ENCODE measurements around the gene EML4.
A peak's percentile ranks its signal among the peaks of the same experiment; 100 is the strongest.
"Not testable (repeated sequence)": the region's sequence is repeated elsewhere in the genome, so short reads cannot be mapped to it uniquely, and the experiment has no call there.

The EML4 gene, protein sequence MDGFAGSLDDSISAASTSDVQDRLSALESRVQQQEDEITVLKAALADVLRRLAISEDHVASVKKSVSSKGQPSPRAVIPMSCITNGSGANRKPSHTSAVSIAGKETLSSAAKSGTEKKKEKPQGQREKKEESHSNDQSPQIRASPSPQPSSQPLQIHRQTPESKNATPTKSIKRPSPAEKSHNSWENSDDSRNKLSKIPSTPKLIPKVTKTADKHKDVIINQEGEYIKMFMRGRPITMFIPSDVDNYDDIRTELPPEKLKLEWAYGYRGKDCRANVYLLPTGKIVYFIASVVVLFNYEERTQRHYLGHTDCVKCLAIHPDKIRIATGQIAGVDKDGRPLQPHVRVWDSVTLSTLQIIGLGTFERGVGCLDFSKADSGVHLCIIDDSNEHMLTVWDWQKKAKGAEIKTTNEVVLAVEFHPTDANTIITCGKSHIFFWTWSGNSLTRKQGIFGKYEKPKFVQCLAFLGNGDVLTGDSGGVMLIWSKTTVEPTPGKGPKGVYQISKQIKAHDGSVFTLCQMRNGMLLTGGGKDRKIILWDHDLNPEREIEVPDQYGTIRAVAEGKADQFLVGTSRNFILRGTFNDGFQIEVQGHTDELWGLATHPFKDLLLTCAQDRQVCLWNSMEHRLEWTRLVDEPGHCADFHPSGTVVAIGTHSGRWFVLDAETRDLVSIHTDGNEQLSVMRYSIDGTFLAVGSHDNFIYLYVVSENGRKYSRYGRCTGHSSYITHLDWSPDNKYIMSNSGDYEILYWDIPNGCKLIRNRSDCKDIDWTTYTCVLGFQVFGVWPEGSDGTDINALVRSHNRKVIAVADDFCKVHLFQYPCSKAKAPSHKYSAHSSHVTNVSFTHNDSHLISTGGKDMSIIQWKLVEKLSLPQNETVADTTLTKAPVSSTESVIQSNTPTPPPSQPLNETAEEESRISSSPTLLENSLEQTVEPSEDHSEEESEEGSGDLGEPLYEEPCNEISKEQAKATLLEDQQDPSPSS

DNA sequence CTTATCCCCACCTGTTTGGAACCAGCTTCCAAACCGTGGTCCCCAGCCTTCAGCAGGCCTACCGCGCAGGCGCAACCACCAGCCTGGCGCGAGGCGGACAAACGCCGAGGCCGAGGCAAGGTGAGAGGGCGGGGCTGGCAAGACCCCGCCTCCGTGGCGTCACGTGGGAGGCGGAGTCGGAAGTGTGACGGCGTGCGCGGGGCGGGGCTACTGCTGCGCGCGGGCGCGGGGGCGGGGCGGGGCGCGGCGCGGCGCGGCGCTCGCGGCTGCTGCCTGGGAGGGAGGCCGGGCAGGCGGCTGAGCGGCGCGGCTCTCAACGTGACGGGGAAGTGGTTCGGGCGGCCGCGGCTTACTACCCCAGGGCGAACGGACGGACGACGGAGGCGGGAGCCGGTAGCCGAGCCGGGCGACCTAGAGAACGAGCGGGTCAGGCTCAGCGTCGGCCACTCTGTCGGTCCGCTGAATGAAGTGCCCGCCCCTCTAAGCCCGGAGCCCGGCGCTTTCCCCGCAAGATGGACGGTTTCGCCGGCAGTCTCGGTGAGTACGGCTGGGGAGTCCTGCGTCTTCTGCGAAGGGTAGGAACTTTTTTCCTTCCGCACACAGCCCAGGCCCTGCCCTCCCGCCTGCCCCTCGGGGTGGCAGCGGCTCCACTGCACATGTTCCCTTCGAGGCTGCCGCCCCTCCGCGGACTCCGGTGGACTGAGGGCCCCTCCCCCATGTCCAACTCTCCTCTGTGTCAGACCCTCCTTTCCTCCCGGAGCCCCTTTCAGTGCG lies at the start of gene EML4:
TSS of gene EML4 (plus strand) at position 254 of the 774 bp plus-strand sequence. CDS start at position 513, 259 bp downstream.
- DNase-seq (ENCODE audit: low read depth in 2 of 2) = peak; percentile 77 to 81

GRCh38 chr2:42123426-42123825 lies 45.7 kb upstream of the EML4 start:
- DNase-seq (ENCODE audit: low read depth in 2 of 2) = no peak

- DNase-seq (ENCODE audit: low read depth in 2 of 2) = no peak
Measured at GRCh38 chr2:42124011-42124785, 45.0 kb upstream of the EML4 start.

- no peak for DNase-seq (ENCODE audit: low read depth in 2 of 2)
Measured at GRCh38 chr2:42125841-42126594, 43.1 kb upstream of the EML4 start.

- not testable (repeated sequence) for DNase-seq (ENCODE audit: low read depth in 2 of 2)
Measured at GRCh38 chr2:42126873-42127272, 42.3 kb upstream of the EML4 start.

DNA sequence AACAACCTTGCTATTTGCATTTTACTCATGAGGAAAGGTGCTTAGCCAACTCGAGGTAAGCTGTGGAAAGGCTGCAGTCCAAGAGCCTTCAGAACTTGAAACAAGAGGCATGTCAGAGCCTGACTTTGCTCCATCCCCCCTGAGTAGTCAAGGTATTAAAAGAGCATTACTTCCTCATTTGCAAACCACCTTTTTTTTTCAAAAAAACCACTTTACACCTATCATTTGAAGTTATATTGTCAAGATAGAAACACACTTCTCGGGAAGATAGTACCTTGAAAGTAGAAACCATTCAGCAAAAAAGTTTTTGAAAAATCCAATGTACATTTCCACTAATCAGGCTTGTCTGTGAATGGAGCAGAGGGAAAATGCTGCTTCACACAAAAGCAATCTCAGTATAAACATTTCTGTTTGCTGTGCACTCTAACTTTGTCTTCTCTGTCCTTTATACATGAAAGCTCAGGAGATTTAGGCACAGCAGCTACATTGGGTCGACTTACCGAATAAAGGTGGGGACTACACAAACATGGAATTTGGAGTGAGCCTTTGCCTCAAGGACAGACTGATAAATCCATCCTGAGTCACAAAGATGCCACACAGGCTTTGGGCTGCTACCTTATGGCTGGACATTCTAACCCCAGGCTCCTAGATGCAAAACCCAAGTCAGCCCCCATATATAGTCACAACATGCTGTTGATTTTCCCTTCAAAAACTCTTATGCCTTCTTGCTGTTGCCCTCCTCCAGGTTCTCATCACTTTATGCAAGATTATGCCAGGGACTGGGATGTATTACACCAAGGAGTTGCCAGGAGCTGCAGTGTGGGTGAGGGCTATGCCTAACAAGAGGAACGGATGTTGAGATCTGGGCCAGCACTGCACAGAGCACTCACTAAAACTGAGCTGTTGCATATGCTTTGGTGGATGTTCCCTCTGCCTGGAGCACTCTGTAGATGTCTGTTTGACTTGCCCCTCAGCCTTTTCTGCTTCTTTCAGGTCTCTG lies 41.4 kb upstream of the EML4 start:
- no peak for DNase-seq (ENCODE audit: low read depth in 2 of 2)

DNA sequence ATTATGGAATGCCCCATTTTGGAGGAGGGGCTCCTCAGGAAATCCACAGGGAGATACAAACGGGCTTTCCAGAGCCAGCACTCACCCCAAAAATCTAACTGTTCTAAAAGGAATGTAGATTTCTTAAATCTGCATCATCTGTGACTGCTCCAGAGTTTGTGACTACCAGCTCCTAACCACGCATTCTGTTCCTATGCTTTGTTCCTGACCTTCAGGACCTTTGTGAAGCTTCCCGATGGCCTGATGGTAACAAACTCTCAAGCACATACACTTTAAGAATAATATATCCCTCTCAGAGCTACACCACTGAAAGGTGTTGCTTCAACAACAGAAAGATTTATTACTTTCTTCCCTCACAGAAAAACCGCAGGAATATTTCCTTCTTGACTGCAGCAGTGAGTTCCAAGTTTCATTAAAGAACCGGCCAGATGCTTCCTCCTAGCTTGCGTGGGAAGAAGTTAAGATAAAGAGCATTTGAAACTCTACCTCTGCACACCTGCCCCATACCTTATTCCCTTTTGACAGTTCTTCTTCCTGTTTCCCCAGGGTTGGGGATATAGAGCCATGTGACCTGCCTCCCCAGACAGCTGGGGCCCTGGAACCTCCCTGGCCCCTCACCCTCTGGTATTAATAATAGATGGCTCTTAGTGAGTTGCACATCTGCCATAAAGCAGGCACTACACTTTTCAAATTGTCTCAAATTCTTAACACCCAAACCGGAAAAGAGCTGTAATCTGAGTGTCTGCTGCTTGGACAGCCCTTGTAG lies 40.2 kb upstream of the EML4 start:
- DNase-seq (ENCODE audit: low read depth in 2 of 2) = no peak

- DNase-seq (ENCODE audit: low read depth in 2 of 2) = no peak
Measured at GRCh38 chr2:42129487-42129852, 39.7 kb upstream of the EML4 start.

DNA sequence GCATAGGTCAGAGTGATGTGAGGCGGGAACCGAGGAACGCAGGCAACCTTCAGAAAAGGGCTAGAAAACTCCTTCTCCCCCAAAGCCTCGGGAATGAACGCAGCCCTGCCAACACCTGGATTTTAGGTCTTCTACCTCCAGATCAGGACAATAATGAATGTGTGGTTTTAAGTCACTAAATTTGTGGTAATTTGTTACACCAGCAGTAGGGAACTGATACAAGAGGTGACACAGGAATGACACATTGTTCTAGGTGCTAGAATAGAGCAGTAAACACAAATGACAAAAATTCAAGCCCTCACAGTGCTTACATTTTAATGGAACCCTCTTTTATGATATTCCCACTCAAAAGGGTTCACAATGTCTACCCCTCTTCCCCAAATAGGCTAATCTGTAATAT lies 39.2 kb upstream of the EML4 start:
- DNase-seq (ENCODE audit: low read depth in 2 of 2) = no peak

GRCh38 chr2:42130858-42131257 lies 38.3 kb upstream of the EML4 start:
- DNase-seq (ENCODE audit: low read depth in 2 of 2) = not testable (repeated sequence)

DNA sequence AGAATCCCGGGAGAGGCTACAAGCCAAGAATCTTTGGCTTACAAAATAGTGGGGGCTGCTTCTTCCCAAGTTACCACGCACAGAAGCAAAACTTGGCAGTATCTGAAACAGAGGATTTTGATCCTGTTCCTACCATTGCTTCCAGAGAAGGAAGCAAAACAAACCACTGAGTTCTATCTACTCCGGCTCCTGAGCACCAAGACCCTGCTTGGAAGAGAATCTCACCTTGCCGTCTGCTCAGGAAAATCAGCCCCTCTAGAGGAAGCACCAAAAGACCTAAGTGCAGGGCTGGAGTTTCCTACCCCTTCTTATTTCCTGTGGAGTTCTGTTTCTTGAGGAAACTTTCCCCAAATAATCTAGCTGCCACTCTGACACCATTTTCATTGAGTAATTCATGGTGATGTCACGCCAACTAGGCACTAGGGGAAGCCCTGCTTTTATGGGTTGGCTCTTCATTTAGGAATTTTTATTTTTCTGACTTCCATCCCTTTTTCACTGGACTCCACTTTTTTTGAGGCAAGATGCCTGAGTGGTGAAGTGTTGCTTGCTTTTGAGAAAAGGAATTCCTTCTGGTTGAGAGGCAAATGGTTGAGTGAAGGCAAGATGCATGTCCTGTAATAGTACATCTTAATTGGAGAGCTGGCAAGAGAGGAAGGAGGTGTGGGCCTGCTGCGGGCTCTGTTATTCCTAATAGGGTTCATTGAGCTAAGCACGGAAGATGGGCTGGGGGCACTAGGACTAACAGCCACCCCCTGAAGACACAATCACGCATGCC lies 36.8 kb upstream of the EML4 start:
- no peak for DNase-seq (ENCODE audit: low read depth in 2 of 2)

- peak; percentile 73 to 82 for DNase-seq (ENCODE audit: low read depth in 2 of 2)
Measured at GRCh38 chr2:42132966-42133641, 36.0 kb upstream of the EML4 start.

- no peak for DNase-seq (ENCODE audit: low read depth in 2 of 2)
Measured at GRCh38 chr2:42133771-42134195, 35.4 kb upstream of the EML4 start.

DNA sequence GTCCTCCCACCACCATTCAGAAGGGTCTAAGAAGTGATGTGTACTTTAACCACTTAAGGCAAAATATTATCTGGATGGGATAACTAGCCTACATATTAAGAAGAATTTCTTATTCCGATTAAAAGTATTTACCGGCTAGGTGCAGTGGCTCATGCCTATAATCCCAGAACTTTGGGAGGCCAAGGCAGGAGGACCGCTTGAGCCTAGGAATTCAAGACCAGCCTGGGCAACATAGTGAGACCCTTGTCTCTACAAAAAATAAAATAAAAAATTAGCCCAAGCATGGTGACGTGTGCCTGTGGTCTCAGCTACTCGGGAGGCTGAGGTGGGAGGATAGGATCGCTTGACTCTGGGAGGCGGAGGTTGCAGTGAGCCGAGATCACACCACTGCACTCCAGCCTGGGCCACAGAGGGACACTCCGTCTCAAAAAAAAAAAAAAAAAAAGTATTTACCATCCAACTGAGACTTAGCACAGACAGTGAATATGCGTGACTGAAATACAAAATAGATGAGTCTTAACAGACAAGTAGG lies 34.7 kb upstream of the EML4 start:
- DNase-seq (ENCODE audit: low read depth in 2 of 2) = not testable (repeated sequence)

GRCh38 chr2:42135381-42136312 lies 33.5 kb upstream of the EML4 start:
- no peak for DNase-seq (ENCODE audit: low read depth in 2 of 2)

- no peak for DNase-seq (ENCODE audit: low read depth in 2 of 2)
Measured at GRCh38 chr2:42136782-42137124, 32.4 kb upstream of the EML4 start.

Measured in activated CD8-positive, alpha-beta memory T cell treated with anti-CD3 and anti-CD28 coated beads for 4 hours (primary cell).